ENCODE measurements around the gene ABLIM3.

Gene ABLIM3

DNA sequence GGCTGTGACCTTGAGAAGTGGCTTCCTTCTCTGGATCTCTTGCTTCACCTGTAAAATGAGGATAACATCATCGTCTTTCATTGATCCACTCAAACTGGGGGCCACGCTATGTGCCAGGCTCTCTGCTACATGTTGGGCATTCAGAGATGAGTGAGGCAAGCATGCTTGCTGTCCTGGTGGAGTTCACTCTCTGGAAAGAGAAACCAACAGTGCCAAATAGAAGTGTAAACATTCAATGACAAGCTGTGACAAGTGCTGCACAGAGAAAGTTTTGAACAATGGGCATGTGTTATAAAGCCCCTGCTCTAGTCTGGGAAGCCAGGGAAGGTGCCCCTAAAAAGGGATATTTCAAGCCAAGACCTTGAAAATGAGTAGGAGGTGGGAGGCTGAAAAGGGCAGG is 79.5 kb downstream of the ABLIM3 start:
- TF ChIP-seq, protein P1, sequence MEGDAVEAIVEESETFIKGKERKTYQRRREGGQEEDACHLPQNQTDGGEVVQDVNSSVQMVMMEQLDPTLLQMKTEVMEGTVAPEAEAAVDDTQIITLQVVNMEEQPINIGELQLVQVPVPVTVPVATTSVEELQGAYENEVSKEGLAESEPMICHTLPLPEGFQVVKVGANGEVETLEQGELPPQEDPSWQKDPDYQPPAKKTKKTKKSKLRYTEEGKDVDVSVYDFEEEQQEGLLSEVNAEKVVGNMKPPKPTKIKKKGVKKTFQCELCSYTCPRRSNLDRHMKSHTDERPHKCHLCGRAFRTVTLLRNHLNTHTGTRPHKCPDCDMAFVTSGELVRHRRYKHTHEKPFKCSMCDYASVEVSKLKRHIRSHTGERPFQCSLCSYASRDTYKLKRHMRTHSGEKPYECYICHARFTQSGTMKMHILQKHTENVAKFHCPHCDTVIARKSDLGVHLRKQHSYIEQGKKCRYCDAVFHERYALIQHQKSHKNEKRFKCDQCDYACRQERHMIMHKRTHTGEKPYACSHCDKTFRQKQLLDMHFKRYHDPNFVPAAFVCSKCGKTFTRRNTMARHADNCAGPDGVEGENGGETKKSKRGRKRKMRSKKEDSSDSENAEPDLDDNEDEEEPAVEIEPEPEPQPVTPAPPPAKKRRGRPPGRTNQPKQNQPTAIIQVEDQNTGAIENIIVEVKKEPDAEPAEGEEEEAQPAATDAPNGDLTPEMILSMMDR (IDR thresholded peaks at IDR 0.05), result no peak
- H3K27ac ChIP-seq, result peak overlapping the region; percentile 12
- no peak overlapping the region for H2AFZ ChIP-seq
- H3K9ac ChIP-seq, result no peak overlapping the region
- no peaks in the 10 kb centered on the region for H3K27me3 ChIP-seq (ENCODE audit: control insufficient read depth, insufficient read depth, low read length)
- H3K79me2 ChIP-seq, result no peaks in the 10 kb centered on the region
- peaks cover 5% of the 10 kb centered on the region for H3K4me1 ChIP-seq
- H3K4me3 ChIP-seq (ENCODE audit: low read depth, low read length), result no peak overlapping the region
- H3K36me3 ChIP-seq (ENCODE audit: control insufficient read depth, insufficient read depth, low read length), result no peaks in the 10 kb centered on the region
- H3K4me2 ChIP-seq (ENCODE audit: low read length), result peak overlapping the region; percentile 8
- no peaks in the 10 kb centered on the region for H3K9me3 ChIP-seq (ENCODE audit: control insufficient read depth, low read length)

DNA sequence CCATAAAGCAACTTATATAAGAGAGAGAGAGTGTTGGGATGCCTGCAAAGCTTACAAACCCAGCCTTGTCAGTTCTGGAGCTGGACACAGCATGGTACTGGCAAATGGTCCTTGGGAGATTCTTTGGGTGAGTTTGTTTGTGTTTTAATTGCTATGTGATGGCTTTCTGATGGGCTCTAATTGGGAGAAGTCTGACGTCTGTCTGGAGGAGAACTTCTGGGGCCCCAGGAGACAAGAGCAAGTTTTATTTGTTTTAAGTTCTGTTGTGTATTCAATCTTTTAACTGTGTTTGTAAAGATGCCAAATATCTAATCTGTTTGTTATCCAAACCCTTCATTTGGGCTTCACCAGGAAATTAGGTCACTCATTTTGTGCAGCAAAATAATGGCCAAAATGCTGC is 80.0 kb downstream of the ABLIM3 start:
- H3K36me3 ChIP-seq (ENCODE audit: control insufficient read depth, insufficient read depth, low read length), result no peaks in the 10 kb centered on the region
- H3K4me3 ChIP-seq (ENCODE audit: low read depth, low read length), result no peak overlapping the region
- peak overlapping the region; percentile 4 for H3K4me2 ChIP-seq (ENCODE audit: low read length)
- TF ChIP-seq, protein P1 (IDR thresholded peaks at IDR 0.05), result no peak
- H3K9me3 ChIP-seq (ENCODE audit: control insufficient read depth, low read length), result no peaks in the 10 kb centered on the region
- no peak overlapping the region for H3K9ac ChIP-seq
- peaks cover 5% of the 10 kb centered on the region for H3K4me1 ChIP-seq
- H3K27me3 ChIP-seq (ENCODE audit: control insufficient read depth, insufficient read depth, low read length), result no peaks in the 10 kb centered on the region
- no peaks in the 10 kb centered on the region for H3K79me2 ChIP-seq
- no peak overlapping the region for H2AFZ ChIP-seq
- no peak overlapping the region for H3K27ac ChIP-seq

DNA sequence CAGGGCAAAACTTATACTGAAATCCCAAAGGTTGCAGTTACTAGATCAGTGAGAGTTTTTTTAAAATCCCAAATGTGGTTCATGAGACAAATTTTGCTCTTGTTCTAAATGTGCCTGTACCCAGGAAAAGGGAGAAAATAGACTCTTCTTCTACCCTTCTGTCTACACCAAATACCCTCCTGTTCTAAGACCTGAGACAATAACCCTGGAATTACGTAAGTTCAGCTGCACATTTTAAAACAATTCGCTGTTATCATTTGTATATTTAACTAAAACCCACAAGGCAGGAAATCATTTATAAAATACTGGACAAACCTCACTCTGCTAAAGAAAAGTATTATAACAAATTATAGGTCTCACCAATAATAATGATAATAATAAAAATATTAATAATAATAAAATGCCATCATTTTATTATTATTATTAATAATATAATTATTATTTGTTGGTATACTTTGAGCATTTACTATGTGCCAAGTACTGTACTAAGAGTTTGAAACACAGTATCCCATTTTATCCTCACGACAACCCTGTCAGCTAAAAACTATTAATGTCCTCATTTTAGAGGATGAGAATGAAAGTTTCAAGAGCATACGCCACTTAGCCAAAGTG is 80.5 kb downstream of the ABLIM3 start:
- no peak overlapping the region for H3K27ac ChIP-seq
- H3K9me3 ChIP-seq (ENCODE audit: control insufficient read depth, low read length), result no peaks in the 10 kb centered on the region
- no peaks in the 10 kb centered on the region for H3K79me2 ChIP-seq
- H3K9ac ChIP-seq, result no peak overlapping the region
- H2AFZ ChIP-seq, result no peak overlapping the region
- H3K4me1 ChIP-seq, result peaks cover 5% of the 10 kb centered on the region
- no peaks in the 10 kb centered on the region for H3K27me3 ChIP-seq (ENCODE audit: control insufficient read depth, insufficient read depth, low read length)
- no peaks in the 10 kb centered on the region for H3K36me3 ChIP-seq (ENCODE audit: control insufficient read depth, insufficient read depth, low read length)
- H3K4me2 ChIP-seq (ENCODE audit: low read length), result peak overlapping the region; percentile 4
- TF ChIP-seq, protein P1 (IDR thresholded peaks at IDR 0.05), result no peak
- H3K4me3 ChIP-seq (ENCODE audit: low read depth, low read length), result no peak overlapping the region

DNA sequence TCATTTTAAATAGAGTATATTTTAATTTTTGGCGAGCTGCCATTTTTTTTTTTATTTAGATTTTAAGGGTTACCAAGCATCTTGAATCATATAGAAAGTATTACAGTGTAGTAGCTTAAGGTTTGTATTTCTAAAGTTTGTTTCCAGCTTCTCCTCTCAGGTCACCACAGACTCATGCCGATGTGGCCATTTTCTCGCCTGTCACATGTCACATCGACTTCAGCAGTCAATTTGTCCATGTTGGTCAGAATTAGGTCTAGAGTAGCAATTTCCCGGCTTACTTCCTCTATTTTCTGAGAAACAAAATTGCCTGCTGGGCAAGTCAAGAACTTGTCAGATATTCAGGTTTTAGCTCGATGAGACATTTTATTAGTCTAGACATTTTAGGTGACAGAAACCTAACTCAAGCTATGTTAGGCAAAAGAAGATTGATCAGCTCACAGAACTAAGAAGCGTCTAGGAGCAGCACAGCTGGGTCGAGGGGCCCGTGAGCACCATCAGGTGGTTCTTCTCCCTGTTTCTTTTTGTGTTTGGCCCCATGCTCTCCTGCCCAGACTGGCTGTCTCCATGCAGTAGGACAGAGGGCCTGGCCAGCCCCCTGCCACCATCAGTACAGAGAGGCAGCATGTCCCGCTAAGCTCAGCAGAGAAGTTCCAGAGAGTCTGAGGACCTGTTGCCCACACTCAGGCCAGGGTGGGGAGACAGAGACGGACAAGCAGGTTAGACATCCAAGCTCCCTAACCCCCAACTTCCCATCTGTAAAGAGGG is 82.0 kb downstream of the ABLIM3 start:
- TF ChIP-seq, protein P1 (IDR thresholded peaks at IDR 0.05), result no peak
- Histone ChIP-seq H3K4me3 (ENCODE audit: low read depth, low read length) (no peak overlapping the region), H3K27ac (no peak overlapping the region), H3K79me2 (no peaks in the 10 kb centered on the region), H2AFZ (no peak overlapping the region), H3K9ac (no peak overlapping the region), H3K9me3 (ENCODE audit: control insufficient read depth, low read length) (no peaks in the 10 kb centered on the region), H3K4me1 (peaks cover 11% of the 10 kb centered on the region), H3K36me3 (ENCODE audit: control insufficient read depth, insufficient read depth, low read length) (no peaks in the 10 kb centered on the region), H3K4me2 (ENCODE audit: low read length) (no peak overlapping the region), H3K27me3 (ENCODE audit: control insufficient read depth, insufficient read depth, low read length) (no peaks in the 10 kb centered on the region)
